Retina (tissue), 1 donor: ENCODE data around the gene SURF4.
"Not testable (repeated sequence)": the region's sequence is repeated elsewhere in the genome, so short reads cannot be mapped to it uniquely, and the experiment has no call there.

Source experiments
- DNase-seq: peaks from one replicate; pipeline ENCODE4 v3.0.0-alpha.2; 2016

SURF4 gene

DNA sequence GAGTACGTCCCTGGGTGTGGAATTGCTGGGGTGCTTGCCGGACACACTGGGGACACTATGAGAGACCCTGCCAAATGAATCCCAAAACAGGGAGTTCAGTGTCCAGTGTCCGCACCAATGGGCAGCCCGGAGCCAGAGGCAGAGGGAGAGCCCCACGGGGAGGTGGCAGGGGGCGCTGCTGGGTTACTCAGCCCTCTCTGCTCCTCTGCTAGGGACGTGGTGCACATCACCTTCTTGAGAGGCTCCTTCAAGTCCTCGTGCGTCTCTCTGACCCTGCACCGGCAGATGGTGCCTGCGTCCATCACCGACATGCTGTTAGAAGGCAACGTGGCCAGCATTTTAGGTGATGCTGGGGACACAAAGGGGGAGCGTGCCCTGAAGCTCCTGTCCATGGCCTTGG lies 21.1 kb upstream of the SURF4 start:
- DNase-seq, result no peak

DNA sequence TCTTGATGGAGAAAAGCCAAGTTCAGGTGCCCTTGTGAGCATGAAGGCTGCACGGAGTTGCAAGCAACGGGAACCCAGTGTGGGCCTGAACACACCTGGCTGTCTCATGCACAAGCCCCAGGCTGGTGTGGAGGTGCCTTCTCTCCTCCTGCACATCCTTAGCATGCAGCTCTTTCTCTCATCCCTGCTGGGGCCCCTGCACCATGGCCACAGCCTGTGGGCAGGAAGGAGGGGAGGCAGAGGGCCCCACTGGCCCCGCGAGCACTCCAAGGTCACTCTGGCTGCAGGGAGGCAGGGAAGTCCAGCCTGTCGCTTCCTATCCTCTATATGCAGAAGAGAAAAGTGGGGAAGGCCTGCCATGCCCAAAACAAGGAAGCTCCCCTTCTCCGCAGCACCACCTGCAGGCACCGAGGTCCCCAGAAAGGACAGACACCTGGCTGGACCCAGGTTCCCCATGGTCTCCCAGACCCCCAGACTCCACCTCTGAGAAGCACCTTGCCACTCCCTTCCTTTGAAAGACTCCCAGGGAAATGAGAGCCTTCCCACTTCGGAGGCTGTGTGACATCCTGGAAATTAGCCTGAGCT lies 18.9 kb upstream of the SURF4 start:
- no peak for DNase-seq

DNA sequence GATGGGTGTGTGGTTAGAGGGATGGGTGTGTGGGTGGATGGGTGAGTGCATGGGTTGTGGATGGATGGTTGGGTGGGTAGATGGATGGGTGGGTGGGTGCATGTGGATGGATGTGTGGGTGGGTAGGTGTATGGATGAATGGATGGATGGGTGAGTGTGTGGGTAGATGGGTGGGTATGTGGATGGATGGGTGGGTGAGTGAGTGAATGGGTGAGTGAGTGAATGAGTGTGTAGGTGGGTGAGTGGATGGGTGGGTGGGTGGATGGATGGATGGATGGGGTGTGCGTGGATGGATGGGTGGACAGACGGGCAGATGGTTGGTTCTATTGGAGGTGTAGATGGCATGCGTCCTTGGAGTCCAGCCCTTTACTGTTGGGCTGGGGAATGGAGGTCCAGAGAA lies 17.5 kb upstream of the SURF4 start:
- DNase-seq, result no peak

- not testable (repeated sequence) for DNase-seq
These were observed 16.4 kb upstream of the SURF4 start for GRCh38 chr9:133392308-133392707.

- DNase-seq, result not testable (repeated sequence)
These were observed 15.6 kb upstream of the SURF4 start for GRCh38 chr9:133391449-133391848.

DNA sequence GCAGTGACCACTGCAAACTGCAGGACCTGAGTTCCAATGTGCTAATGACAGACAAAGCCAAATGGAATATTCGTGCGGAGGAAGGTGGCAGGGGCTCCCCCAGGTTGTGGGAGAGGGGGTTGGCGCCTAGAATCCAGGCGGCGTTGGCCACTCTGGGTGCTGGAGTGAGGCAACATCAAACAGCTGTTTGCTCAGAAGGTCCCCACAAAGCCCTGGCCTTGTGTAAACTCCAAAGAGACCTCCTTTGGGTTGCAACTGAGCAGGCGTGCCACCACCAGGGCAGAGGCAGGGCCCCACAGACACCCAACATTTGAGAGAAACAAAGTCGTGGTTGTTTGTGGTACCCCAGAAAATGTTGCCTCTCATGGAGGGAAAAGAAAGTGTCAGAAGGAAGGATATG lies 14.9 kb upstream of the SURF4 start:
- DNase-seq, result no peak

DNA sequence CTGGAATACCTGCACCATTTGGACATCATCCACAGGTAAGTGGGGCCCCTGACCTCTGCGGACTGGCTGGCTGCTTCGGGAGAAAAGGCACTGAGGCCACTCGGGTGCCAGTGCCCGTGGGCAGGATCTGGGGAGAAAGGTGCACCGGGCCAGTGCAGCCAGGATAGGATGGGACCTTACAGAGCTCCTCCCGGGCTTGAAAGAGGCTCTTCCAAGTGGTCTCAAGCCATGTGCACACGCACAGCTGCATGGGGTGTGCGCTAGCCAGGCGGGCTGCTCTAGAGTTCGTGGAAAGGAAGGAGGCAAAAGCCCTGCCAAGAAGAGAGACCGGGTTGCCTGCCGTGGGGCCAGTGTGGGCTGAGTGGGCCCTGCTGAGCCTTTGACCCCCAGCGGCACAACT lies 13.7 kb upstream of the SURF4 start:
- DNase-seq, result no peak

DNA sequence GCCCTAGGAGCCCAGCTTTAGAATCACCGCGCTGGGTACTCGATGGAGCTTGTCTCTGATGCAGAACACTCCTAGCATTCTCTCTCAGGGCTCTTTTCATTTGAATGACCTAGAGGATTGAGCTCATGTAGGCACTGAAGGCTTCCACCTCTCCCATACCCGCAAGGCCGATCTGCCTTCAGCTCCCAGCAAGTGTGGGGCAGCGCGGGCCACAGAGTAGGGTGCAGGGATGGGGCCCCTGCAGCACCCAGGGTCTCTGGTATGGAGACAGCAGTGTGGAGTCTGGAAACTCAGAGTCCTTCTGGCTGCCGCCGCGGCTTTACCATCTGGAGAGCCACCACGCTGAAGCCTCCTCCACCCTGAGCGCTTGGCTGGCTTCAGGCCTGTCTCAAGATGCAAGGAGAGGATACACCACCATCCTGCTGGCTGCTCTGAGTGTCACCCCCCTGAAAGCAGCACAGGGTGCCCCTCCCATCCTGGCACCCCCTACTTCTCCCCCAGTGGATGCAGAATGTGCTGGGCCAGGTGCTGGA lies 13.2 kb upstream of the SURF4 start:
- DNase-seq, result no peak

GRCh38 chr9:133387680-133388079 lies 11.8 kb upstream of the SURF4 start:
- no peak for DNase-seq

DNA sequence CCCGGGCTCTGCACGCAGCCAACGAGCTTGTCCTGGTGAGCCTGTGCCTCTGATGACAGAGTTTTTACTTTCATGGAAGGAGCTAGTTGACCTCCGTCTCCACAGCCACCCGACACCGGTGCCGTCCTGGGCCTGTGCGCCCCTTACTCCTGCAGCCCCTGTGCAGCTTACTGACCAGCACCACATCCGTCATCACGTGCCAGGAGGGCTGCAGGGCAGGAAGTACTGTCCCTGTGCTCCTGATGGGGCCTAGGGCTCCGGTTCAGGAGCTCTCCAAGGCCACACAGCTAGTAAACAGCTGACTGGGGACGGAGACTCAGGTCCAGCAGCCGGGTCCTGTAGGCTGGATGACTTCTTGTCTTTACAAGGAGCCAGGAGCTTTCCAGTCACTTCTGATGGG lies 10.5 kb upstream of the SURF4 start:
- DNase-seq, result no peak

DNA sequence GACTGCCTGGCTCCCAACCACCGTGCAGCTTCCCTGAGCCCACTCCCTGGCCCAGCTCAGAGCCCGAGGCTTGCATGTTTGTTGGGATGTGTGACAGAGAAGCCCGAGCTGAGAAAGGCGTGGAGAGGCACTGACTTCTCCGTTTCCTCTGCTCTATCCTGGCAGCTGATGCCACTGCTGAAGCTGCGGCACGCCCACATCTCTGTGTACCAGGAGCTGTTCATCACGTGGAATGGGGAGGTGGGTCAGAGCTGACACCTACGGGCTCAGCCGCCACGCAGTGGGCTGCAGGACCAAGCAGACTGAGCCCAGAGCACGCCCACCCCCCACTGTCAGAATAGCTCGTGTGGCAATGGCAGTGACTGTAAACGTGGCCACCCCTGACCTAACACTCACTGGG lies 9.6 kb upstream of the SURF4 start:
- no peak for DNase-seq

- DNase-seq, result no peak
These were observed 9.0 kb upstream of the SURF4 start for GRCh38 chr9:133384736-133385321.

GRCh38 chr9:133383438-133383837 lies 7.6 kb upstream of the SURF4 start:
- DNase-seq, result no peak

DNA sequence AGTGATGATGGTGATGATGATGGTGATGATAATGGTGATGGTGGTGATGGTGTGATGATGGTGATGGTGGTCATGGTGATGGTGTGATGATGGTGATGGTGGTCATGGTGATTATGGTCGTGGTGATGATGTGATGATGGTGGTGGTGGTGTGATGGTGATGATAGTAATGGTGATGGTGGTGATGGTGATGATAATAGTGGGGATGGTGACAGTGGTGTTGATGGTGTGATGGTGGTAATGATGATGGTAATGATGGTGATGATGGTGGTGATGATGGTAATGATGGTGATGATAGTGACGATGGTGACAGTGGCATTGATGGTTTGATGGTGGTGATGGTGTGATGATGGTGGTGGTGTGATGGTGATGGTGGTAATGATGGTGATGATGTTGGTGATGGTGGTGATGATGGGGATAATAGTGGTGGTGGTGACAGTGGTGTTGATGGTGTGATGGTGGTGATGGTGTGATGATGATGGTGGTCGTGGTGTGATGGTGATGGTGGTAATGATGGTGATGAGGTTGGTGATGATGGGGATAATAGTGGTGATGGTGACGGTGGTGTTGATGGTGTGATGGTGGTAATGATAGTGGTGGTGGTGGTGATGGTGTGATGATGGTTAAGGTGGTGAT lies 6.8 kb upstream of the SURF4 start:
- no peak for DNase-seq

DNA sequence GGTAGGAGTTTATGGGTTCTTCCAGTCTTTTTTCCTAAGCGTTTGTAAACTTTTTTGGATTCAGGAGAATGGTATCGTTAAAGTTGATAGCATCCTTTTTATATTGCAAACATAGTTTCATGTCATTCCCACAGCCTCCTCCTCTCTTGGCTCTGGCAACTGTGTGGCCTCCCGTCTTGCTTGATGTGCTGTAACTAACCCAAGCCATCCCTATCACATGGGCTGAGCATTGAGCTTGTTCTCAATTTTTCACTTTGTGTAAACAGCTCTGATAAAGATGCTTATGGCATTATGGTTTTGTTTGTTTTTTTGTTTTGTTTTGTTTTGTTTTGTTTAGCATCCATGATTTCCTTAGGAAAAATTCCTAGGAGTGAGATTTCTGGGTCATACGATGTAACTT lies 4.9 kb upstream of the SURF4 start:
- DNase-seq, result no peak

- no peak for DNase-seq
These were observed 3.6 kb upstream of the SURF4 start for GRCh38 chr9:133379153-133380086.

DNA sequence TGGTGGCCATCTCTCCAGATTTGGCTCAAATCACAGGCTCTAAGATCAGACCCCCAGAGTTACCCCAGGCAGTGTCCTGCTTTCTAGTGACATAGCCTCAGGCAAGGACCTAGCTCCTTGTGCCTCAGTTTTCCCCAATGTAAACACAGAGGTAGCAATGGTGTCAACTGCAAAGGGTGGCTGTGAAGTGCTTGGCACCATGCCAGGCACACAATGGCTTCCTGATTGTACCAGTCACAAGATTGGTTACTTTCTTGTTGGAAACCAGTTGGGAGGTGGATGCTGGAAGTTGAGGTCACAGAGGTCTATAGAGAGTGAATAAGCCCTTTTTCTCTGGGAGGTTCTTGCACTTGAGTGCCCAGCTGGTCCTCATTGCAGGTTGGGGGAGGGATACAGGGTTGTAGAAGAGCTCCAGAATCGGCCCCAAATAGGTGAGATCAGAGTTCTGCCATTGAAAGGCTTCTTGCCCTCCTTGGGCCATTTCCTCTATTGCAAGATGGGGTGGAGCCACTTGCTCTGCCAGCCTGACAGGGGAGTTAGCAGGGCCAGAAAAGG lies 2.6 kb upstream of the SURF4 start:
- DNase-seq, result no peak

GRCh38 chr9:133377721-133378216 lies 1.9 kb upstream of the SURF4 start:
- no peak for DNase-seq

DNA sequence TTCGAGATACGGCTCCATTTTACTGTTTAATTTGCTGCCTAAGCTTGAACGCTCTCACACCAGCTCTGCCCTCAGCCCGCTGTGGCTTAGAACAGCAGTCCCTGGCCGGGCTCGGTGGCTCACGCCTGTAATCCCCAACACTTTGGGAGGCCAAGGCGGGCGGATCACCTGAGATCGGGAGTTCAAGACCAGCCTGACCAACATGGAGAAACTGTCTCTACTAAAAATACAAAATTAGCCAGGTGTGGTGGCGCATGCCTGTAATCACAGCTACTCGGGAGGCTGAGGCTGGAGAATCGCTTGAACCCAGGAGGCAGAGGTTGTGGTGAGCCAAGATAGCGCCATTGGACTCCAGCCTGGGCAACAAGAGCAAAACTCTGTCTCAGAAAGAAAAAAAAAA lies 1.4 kb upstream of the SURF4 start:
- DNase-seq, result not testable (repeated sequence)

- peak; percentile 49 for DNase-seq
These were observed 640 bp downstream of the SURF4 start for GRCh38 chr9:133375116-133375723.

- DNase-seq, result no peak
These were observed 1.2 kb downstream of the SURF4 start for GRCh38 chr9:133374612-133375115.

GRCh38 chr9:133372144-133372543 lies 3.7 kb downstream of the SURF4 start:
- DNase-seq, result no peak
